ENCODE data around the gene HOXD10. TPM values are rescaled to one million over a fixed set of nuclear protein-coding genes. Genes with fewer than 3 reads are reported as not detected.

Gene HOXD10
- total and polyA plus RNA-seq, 5 donors = not detected

DNA sequence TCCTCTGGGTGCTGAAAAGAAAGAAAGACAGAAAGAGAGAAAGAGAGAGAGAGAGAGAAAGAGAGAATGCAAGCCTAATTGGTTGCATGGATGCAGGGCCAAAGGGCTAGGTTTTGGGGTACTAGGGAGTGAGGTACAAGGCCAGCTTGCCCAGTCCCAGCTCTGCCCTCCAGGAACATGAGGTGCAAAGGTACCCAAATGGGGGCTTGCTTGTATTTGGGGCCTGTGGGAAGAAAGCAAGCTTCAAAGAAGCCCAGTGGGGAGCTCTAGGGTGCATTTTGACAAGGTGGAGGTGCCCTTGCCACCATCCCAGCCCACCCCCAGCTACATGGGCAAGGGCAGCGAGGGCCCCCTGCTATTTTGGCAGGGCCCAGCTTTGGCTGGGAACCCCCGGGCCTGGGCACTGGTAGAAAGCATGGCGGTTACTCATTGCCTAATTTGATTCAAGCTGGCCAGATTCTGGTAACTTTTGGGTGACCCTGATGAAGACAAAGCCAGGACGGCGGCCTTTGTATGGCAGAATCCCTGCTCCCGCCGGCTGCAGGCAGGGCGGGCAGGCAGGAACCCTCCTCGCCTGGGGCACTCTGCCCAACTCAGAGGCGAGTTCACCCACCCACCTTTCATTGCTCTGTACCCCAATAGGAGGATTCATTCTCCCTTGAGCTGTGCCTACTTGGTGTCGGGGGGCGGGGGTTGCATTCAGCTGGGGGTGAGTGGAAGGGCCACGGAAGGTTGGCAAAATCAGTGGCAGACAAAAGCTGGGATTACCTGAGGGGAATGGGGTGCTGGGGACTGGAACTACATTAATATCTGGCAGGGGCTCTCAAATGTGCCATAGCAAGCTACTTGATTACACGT lies 34.2 kb downstream of the HOXD10 start:
- Histone ChIP-seq H3K4me3 (ENCODE audit: low read length) (no peak overlapping the region), H3K27ac (ENCODE audit: low read length) (no peak overlapping the region), H3K27me3 (ENCODE audit: control insufficient read depth, insufficient read depth) (no peaks in the 10 kb centered on the region), H3K9me3 (ENCODE audit: control insufficient read depth, low read length) (no peaks in the 10 kb centered on the region), H3K4me1 (ENCODE audit: control insufficient read depth, insufficient read depth, low read length) (peaks cover 3% of the 10 kb centered on the region)
- WGBS = 23% methylated on average over 14 of the region's 14 CpGs
- ATAC-seq (no peak), DNase-seq (no peak)
- intact Hi-C loops (cut with DNase I) = no loop called here

DNA sequence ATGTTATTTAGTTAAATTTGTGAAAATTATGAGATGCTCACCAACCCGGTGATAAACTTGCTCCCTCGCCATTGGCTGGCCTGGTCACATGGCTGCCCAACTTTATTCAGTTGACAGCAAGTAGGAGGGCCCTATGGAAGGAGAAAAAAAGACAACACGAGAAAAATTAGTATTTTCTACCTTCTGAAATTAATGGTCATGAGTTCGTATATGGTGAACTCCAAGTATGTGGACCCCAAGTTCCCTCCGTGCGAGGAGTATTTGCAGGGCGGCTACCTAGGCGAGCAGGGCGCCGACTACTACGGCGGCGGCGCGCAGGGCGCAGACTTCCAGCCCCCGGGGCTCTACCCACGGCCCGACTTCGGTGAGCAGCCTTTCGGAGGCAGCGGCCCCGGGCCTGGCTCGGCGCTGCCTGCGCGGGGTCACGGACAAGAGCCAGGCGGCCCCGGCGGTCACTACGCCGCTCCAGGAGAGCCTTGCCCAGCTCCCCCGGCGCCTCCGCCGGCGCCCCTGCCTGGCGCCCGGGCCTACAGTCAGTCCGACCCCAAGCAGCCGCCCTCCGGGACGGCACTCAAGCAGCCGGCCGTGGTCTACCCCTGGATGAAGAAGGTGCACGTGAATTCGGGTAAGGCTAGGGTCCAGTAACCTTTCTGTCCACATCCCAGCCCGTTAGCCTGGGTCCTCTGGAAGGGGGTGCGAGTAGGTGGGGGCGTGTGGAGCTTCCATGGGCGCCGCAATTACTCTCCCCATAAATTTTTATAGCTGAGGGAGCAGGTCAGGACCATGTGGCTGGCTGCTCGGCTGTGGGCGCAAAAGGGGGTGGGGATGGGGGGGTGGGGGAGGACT lies 35.1 kb downstream of the HOXD10 start, which contains the start of gene HOXD4:
TSS of gene HOXD4 (plus strand) at position 109 of the 846 bp plus-strand sequence. CDS start at position 193, 84 bp downstream.
- no peak for ATAC-seq
- DNase-seq = no peak
- no peaks in the 10 kb centered on the region for H3K27me3 ChIP-seq (ENCODE audit: control insufficient read depth, insufficient read depth)
- H3K4me1 ChIP-seq (ENCODE audit: control insufficient read depth, insufficient read depth, low read length) = peaks cover 3% of the 10 kb centered on the region
- no peak within 1 kb of the TSS for H3K27ac ChIP-seq (ENCODE audit: low read length)
- peak within 1 kb of the TSS; percentile 27 for H3K4me3 ChIP-seq (ENCODE audit: low read length)
- WGBS = 8% methylated on average over 55 of the region's 55 CpGs
- intact Hi-C loops (cut with DNase I) = no loop called here
- no peaks in the 10 kb centered on the region for H3K9me3 ChIP-seq (ENCODE audit: control insufficient read depth, low read length)

DNA sequence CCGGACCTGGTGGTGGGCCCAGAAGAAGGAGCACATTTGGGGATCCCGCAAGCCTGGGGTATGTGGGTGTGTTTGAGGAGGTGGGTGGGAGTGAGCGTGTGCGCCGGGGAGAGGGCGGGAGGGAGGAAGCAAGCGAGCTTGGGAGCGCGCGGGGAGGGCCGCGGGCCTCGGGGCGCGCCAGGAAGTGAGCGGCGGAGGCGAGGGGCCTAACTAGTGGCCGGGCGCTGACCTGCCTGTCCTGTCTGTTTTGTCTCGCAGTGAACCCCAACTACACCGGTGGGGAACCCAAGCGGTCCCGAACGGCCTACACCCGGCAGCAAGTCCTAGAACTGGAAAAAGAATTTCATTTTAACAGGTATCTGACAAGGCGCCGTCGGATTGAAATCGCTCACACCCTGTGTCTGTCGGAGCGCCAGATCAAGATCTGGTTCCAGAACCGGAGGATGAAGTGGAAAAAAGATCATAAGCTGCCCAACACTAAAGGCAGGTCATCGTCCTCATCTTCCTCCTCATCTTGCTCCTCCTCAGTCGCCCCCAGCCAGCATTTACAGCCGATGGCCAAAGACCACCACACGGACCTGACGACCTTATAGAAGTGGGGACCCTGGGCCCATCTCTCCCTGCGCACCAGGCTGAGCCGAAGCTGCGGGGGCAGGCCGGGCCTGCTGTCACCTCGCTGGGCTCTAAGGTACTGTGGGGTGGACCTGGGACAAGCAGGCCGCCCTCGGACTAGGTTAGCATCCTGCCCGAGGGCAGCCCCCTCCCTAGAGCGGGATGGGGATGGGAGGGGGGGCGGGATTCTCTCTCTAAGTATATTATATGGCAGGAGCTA lies 36.0 kb downstream of the HOXD10 start:
- Histone ChIP-seq H3K27ac (ENCODE audit: low read length) (no peak overlapping the region), H3K4me1 (ENCODE audit: control insufficient read depth, insufficient read depth, low read length) (peaks cover 3% of the 10 kb centered on the region), H3K4me3 (ENCODE audit: low read length) (peak overlapping the region; percentile 27), H3K9me3 (ENCODE audit: control insufficient read depth, low read length) (no peaks in the 10 kb centered on the region), H3K27me3 (ENCODE audit: control insufficient read depth, insufficient read depth) (no peaks in the 10 kb centered on the region)
- intact Hi-C loops (cut with DNase I) = no loop called here
- DNase-seq (no peak), ATAC-seq (no peak)
- 16% methylated on average over 48 of the region's 48 CpGs for WGBS

DNA sequence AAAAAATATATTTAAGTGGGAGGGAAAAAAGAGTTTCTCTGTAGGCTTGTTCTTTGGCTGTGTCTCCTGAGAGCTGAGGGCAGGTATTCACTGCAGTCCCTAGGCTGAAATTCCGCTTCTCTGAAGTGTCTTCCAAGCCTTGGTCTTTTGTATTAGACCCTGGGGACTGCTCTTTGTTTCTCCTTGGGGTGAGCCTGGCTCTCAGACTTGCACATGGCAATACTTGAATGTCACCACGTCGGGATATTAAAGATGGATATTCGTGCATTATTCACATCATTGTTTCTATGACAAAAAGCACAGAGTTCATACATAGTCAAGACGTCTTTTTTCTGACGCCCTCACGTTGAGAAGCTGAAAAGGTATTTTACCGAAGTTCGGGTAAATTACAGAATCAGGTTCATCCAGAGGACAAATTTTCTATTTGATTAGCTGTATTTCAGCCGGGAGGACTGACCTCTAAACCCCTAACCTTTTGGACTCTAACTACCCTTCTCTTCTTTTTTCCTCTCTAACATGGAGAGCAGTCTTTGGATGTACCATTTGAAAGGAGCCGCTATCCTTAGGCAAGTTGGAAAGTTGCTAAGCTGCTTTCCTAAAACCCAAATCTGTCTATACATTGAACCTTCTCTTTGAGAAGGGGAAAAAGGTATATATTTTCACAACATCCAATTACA lies 38.1 kb downstream of the HOXD10 start:
- H3K9me3 ChIP-seq (ENCODE audit: control insufficient read depth, low read length) = no peaks in the 10 kb centered on the region
- H3K27ac ChIP-seq (ENCODE audit: low read length) = no peak overlapping the region
- H3K27me3 ChIP-seq (ENCODE audit: control insufficient read depth, insufficient read depth) = no peaks in the 10 kb centered on the region
- ATAC-seq = no peak
- whole genome bisulfite sequencing = 24% methylated on average over 11 of the region's 11 CpGs
- no peak overlapping the region for H3K4me3 ChIP-seq (ENCODE audit: low read length)
- H3K4me1 ChIP-seq (ENCODE audit: control insufficient read depth, insufficient read depth, low read length) = peaks cover 6% of the 10 kb centered on the region
- DNase-seq = no peak
- intact Hi-C loops (cut with DNase I) = no loop called here

DNA sequence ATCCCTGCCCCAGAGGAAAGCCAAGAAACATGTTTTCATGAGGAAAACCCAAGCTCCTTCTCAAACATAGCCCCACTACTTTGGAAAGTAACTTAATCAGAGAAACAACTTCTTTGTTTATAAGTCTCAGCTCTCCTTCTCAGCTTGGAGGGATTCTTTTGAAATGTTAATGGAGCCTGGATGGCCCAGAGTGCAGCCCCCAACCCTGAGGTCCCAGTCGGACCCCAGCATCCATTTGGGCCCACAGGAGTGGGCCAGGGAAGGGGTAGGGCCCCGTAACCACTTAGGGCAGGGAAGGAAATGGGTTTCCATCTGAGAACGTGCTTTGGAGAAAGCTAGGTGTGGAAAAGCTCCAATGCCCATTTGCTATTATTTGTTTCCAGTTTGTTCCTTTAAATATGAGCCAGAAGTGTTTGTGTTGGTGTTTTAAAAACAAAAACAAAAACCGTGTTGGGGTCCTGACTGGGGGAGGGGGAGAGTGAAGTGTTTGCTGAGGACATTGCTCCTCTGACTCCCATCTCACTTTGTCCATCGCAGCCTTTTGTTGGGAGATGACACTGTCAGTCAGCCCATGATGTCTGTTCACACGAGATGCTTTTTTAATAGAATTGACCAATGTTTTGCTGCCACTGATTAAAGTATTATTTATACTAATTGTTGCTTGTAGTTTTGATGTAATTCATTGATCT lies 38.9 kb downstream of the HOXD10 start:
- H3K4me1 ChIP-seq (ENCODE audit: control insufficient read depth, insufficient read depth, low read length) = peaks cover 8% of the 10 kb centered on the region

DNA sequence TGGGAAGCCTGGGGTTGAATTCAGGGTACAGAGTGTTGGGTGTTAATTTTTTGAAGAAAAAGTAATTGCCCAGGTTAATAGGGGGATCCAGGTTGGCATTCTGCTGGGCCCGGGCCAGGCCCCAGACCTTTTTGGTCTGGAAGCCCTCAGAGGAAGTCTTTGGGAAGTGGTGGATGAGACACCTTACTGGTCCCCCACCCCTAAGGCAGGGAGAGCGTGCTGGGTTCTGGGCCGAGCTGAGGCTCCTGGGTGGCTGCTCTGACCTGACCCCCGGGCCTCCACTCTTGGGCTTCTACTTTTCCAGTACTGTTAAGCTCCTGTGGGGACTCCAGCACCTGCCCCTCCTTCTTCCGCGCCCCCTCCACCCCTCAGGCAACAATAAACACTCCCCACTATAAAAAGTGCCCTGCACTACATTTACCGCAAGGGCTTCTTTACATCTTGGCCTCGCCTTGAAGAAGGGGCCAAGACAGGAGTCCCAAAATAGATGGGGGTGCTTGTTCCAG lies 39.8 kb downstream of the HOXD10 start:
- intact Hi-C loops (cut with DNase I) = no loop called here
- no peak overlapping the region for H3K4me3 ChIP-seq (ENCODE audit: low read length)

More for the DNA sequence above, 38.9 kb downstream of the HOXD10 start:
- intact Hi-C loops (cut with DNase I) = no loop called here
- Histone ChIP-seq H3K27ac (ENCODE audit: low read length) (no peak overlapping the region), H3K27me3 (ENCODE audit: control insufficient read depth, insufficient read depth) (no peaks in the 10 kb centered on the region), H3K9me3 (ENCODE audit: control insufficient read depth, low read length) (no peaks in the 10 kb centered on the region), H3K4me3 (ENCODE audit: low read length) (no peak overlapping the region)
- ATAC-seq = no peak
- DNase-seq = no peak
- WGBS = 18% methylated on average over 6 of the region's 6 CpGs

DNA sequence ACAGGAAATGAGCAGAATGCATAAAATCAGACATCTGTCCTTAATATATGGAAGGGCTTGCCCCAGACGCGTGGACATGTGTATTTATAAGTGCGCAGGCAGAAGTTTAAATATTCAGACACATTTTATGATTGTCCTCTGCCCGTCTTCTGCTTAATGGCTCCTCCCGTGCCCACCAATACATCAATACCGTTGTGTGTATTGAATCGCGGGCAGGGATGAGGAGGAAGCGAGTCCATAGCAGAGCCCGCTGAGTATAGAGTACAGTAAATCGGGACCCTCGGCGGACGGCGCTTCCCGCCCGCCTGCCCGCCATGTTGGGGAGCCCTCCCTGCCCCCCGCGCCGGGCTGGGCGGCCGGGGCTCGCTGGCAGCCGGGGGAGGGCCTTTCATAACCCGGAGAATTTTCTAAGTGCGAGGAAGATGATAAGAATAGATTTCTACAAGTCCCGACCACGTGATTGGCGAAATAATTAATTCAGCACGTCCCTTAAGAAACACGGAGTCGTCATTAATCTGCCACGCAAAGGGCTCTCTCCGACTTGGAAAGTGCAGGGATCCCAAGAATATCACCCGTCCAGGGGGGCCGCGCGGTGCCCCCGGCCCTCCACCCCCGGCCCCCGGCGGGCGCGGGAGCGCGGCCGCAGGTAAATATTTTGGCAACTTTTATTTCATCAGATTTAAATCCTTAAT lies 40.4 kb downstream of the HOXD10 start, which contains the start of gene HOXD3:
TSS of gene HOXD3 (plus strand) at position 501 of the 692 bp plus-strand sequence. CDS start 11,808 bp downstream, outside the sequence.
- WGBS = 6% methylated on average over 48 of the region's 48 CpGs
- H3K27ac ChIP-seq (ENCODE audit: low read length) = no peak within 1 kb of the TSS
- intact Hi-C loops (cut with DNase I) = no loop called here
- ATAC-seq (no peak), DNase-seq (no peak)
- H3K4me1 ChIP-seq (ENCODE audit: control insufficient read depth, insufficient read depth, low read length) = peaks cover 5% of the 10 kb centered on the region
- no peaks in the 10 kb centered on the region for H3K9me3 ChIP-seq (ENCODE audit: control insufficient read depth, low read length)
- peak within 1 kb of the TSS; percentile 1 for H3K4me3 ChIP-seq (ENCODE audit: low read length)
- no peaks in the 10 kb centered on the region for H3K27me3 ChIP-seq (ENCODE audit: control insufficient read depth, insufficient read depth)

More for the DNA sequence above, 39.8 kb downstream of the HOXD10 start:
- H3K9me3 ChIP-seq (ENCODE audit: control insufficient read depth, low read length) = no peaks in the 10 kb centered on the region
- ATAC-seq (no peak), DNase-seq (no peak)
- 23% methylated on average over 8 of the region's 8 CpGs for WGBS
- no peaks in the 10 kb centered on the region for H3K27me3 ChIP-seq (ENCODE audit: control insufficient read depth, insufficient read depth)
- peaks cover 8% of the 10 kb centered on the region for H3K4me1 ChIP-seq (ENCODE audit: control insufficient read depth, insufficient read depth, low read length)
- H3K27ac ChIP-seq (ENCODE audit: low read length) = no peak overlapping the region

DNA sequence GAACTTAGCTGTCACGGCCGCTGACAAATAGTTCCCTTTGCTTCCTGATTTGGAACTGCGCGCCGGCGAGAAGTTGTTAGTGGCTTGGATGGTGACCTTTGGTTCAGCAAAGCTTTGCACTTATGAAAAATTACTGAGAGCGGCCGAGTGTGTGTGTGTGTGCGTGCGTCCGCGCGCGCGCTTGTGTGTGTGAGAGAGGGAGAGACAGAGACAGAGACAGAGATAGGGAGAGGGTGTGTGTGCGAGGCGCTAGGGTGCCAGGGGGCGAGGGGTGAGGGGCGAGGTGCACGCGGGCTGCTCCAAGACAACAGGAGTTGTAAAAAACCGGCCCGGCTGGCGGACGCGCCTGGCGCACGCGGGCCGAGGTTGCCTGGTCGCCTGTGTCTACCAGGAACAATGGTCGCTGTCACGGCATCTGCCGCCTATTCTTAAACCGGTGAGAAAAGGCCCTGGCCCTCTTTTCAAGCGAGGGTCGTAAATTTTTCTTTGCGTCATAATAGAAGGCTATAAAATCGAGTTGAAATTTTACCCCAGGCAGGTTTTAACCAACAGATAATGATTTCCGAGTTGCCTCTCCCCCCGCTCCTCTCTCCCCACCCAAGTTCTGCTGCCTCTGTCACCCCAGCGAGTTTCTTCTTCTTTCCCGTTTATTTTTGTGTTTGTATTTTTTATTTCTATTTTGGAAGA lies 41.1 kb downstream of the HOXD10 start:
- intact Hi-C loops (cut with DNase I) = no loop called here
- no peaks in the 10 kb centered on the region for H3K27me3 ChIP-seq (ENCODE audit: control insufficient read depth, insufficient read depth)
- peak overlapping the region; percentile 1 for H3K4me3 ChIP-seq (ENCODE audit: low read length)
- peaks cover 5% of the 10 kb centered on the region for H3K4me1 ChIP-seq (ENCODE audit: control insufficient read depth, insufficient read depth, low read length)
- H3K9me3 ChIP-seq (ENCODE audit: control insufficient read depth, low read length) = no peaks in the 10 kb centered on the region
- no peak overlapping the region for H3K27ac ChIP-seq (ENCODE audit: low read length)
- DNase-seq (no peak), ATAC-seq (no peak)
- WGBS = 11% methylated on average over 43 of the region's 43 CpGs

DNA sequence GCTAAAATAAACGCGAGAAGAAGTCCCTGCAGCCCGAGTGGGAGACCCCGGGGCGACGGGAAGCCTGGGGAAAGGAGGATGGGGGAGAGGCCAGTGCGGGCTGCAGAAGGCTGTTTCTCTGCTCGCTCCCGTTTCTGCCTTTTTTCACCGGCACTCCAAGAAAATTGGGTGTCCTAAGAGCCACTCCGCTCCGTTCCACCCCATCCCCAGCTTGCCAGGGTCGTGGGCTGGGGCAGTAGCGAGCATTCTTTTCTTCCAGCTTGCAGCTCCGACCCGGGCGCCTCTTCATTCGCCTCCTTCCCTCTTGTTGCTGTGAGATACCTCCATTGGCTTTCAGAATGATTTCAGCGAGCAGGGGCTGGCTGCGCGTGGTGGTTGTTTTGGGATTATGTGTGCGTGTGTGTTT lies 41.6 kb downstream of the HOXD10 start:
- peaks cover 5% of the 10 kb centered on the region for H3K4me1 ChIP-seq (ENCODE audit: control insufficient read depth, insufficient read depth, low read length)
- 12% methylated on average over 22 of the region's 22 CpGs for WGBS
- H3K27me3 ChIP-seq (ENCODE audit: control insufficient read depth, insufficient read depth) = no peaks in the 10 kb centered on the region
- ATAC-seq (no peak), DNase-seq (no peak)
- no peak overlapping the region for H3K27ac ChIP-seq (ENCODE audit: low read length)
- intact Hi-C loops (cut with DNase I) = no loop called here
- no peak overlapping the region for H3K4me3 ChIP-seq (ENCODE audit: low read length)
- no peaks in the 10 kb centered on the region for H3K9me3 ChIP-seq (ENCODE audit: control insufficient read depth, low read length)

All from right cardiac atrium (tissue), 5 donors.